Measurements from ENCODE around the gene CPVL.
A peak's percentile ranks its signal among the peaks of the same experiment; 100 is the strongest.

Gene CPVL

GRCh38 chr7:28958980-28959347 is 187.4 kb downstream of the CPVL start:
- no peak for DNase-seq

- no peak for DNase-seq
These were observed 187.9 kb downstream of the CPVL start, which contains the start of gene TRIL for GRCh38 chr7:28958235-28958979. Gene TRIL (minus strand): TSS chr7:28958330. CDS start chr7:28958046, 284 bp downstream.

- DNase-seq = no peak
These were observed 188.5 kb downstream of the CPVL start for GRCh38 chr7:28957751-28958234.

DNA sequence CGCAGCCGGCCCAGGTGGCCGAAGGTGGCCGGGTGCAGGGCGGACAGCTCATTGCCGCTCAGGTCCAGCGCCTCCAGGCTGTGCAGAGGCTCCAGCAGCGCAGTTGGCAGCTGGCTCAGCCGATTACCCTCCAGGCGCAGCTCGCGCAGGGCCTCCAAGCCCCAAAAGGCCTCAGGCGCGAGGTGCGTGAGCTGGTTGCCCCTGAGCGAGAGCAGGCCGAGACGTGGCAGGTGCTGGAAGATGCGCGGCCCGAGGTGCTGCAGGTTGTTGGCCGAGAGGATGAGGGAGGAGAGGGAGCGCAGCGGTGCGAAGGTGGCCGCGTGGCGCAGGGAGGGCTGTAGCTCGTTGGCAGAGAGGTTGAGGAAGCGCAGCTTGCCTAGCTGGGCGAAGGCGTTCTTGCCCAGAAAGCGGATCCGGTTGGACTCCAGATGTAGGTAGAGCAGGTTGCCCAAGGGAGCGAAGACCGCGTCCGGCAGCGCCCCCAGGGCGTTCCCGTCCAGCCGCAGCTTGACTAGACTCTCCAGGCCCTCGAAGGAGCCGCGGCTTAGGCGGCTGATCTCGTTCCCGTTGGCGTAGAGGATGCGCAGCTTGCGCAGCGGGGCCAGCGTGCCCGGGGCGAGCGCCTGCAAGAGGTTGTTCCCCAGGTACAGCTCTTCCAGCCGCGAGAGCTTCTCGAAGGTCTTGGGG is 189.1 kb downstream of the CPVL start:
- DNase-seq = no peak

DNA sequence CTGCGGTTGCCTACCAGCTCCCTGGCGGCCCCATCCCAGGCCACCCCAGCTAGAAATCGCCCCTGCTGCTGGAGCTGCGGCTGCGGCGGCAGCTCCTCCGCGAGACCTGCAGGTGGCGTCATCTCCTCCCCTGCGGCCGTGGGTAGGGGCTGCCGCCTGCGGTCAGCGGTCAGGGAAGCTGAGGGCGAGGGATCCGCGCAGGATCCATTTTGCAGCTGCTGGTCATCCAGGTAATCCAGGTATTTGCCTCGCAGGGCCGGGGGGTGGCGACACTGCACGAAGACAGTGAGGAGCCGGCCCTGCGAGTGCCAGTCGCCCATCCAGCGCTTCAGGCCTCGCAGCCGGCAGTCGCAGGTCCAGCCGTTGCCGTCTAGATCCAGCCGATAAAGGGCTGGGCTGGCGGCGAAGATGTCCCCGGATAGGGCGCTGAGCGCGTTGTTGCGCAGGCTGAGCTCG is 189.7 kb downstream of the CPVL start:
- peak; percentile 45 for DNase-seq

DNA sequence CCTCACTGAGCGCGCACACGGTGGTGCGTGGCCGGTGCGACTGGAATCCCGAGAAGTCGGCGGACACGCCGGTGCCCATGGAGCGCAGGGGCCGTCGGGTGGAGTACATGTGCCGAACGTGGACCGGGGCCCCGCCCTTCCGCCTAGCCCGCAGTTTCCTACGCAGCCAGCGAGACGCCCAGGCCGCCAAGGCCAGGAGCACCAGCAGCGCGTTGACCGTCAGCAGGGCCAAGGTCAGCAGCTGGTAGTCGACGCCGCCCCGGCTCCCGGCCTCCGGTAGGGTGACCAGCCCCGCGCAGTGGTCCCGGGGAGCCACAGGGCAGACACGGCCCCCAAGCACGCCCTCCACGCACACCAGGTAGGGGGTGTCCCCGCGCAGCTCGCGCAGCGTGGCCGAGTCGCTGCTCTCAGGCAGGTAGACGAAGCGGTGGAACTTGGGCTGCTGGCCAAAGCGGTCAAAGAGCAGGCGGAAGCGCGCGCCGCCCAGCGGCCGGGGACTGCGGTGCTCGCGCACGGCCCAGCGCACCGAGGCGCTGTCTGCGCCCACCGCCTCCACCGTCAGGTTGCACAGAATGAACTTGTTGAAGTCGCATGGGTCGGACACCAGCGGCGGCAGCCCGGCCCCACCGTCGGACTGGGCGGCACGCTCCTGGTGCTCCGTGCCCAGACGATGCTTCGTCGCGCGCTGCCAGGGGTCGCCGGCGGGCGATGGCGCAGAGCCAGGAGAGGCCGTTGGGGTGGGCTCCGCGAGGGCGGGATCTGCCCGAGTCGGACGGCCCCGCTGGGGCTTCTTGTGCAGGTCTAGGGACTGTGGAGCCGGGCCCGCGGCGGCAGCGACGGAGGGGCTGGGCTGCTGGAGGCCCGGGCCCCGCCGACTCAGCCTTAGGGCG is 190.4 kb downstream of the CPVL start:
- peak; percentile 42 for DNase-seq

- no peak for DNase-seq
These were observed 191.0 kb downstream of the CPVL start for GRCh38 chr7:28955356-28955717.

- no peak for DNase-seq
These were observed 191.4 kb downstream of the CPVL start for GRCh38 chr7:28954946-28955345.

- DNase-seq = no peak
These were observed 191.9 kb downstream of the CPVL start for GRCh38 chr7:28954471-28954870.

DNA sequence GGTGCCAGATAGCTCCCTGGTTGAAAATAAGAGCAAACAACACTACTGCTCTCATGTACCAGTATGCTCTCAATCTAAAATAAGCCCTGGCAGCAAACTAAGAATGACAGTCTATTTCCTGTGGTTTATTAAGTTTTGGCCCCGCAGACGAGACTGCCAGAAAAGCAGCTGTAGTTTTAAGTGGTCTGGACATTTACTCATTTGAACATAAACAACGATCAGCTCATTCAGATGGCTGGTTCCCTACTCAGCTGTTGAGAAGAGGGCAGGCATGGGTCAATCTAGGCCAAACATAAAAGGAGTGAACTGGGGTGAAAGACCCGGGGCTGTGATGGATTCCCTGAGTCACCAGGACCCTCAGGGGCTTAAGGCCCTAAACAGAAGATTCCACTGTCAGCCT is 192.7 kb downstream of the CPVL start:
- no peak for DNase-seq
